Bronchial smooth muscle cell (primary cell): ENCODE results near the gene KDM4B. TPM values are rescaled to one million over a fixed set of nuclear protein-coding genes. Genes with fewer than 3 reads are reported as not detected.

Experiments used
- total RNA-seq: library from RNA; depleted of rRNA; stranded (reverse); fragments of >200 nt; gene quantifications from 2 replicates; pipeline ENCODE4 v1.2.1, GENCODE V29; 2014

Gene KDM4B
- total RNA-seq = 8.8 and 12.1 TPM in 2 replicates

GRCh38 chr19:4968462-4969291, at the start of gene KDM4B:
Gene KDM4B (plus strand): TSS chr19:4969113. CDS start chr19:5032891, 63,778 bp downstream.

Other genes with a start within 250 kb of the KDM4B start
- gene DPP9, start 245.3 kb upstream of the KDM4B start, total RNA-seq = 17.3 and 17.8 TPM in 2 replicates
- 6.3 and 7.6 TPM in 2 replicates for gene FEM1A, start 177.4 kb upstream of the KDM4B start, total RNA-seq
- 1.4 and 1.6 TPM in 2 replicates for gene TICAM1, start 137.4 kb upstream of the KDM4B start, total RNA-seq
- 248 and 286 TPM in 2 replicates for gene PLIN3, start 101.4 kb upstream of the KDM4B start, total RNA-seq
- gene ARRDC5, start 66.2 kb upstream of the KDM4B start, total RNA-seq = not detected in 2 replicates
- gene UHRF1, start 59.6 kb upstream of the KDM4B start, total RNA-seq = 9.4 and 11.5 TPM in 2 replicates